Measurements from ENCODE around the gene NECAP2.
"Not testable (repeated sequence)": the region's sequence is repeated elsewhere in the genome, so short reads cannot be mapped to it uniquely, and the experiment has no call there.

Gene NECAP2

GRCh38 chr1:16442265-16442664, 1.7 kb downstream of the NECAP2 start:
- H3K4me3 ChIP-seq (ENCODE audit: low read length), result no peak overlapping the region

GRCh38 chr1:16442941-16443340, 2.4 kb downstream of the NECAP2 start:
- TF ChIP-seq ZNF274 (IDR thresholded peaks at IDR 0.05; ENCODE audit: low read depth, low read length), result no peak
- H3K4me3 ChIP-seq (ENCODE audit: low read length), result no peak overlapping the region

More at GRCh38 chr1:16442265-16442664, 1.7 kb downstream of the NECAP2 start:
- TF ChIP-seq ZNF274 (IDR thresholded peaks at IDR 0.05; ENCODE audit: low read depth, low read length), result no peak

GRCh38 chr1:16443975-16444770, 3.6 kb downstream of the NECAP2 start:
- TF ChIP-seq ZNF274 (IDR thresholded peaks at IDR 0.05; ENCODE audit: low read depth, low read length), result no peak
- no peak overlapping the region for H3K4me3 ChIP-seq (ENCODE audit: low read length)

GRCh38 chr1:16445052-16445451, 4.5 kb downstream of the NECAP2 start:
- TF ChIP-seq ZNF274 (IDR thresholded peaks at IDR 0.05; ENCODE audit: low read depth, low read length), result no peak
- H3K4me3 ChIP-seq (ENCODE audit: low read length), result no peak overlapping the region

- no peak for TF ChIP-seq ZNF274 (IDR thresholded peaks at IDR 0.05; ENCODE audit: low read depth, low read length)
- H3K4me3 ChIP-seq (ENCODE audit: low read length), result no peak overlapping the region
Measured at GRCh38 chr1:16446116-16446515, 5.6 kb downstream of the NECAP2 start.

GRCh38 chr1:16447641-16448040, 7.1 kb downstream of the NECAP2 start:
- TF ChIP-seq ZNF274 (IDR thresholded peaks at IDR 0.05; ENCODE audit: low read depth, low read length), result no peak
- H3K4me3 ChIP-seq (ENCODE audit: low read length), result no peak overlapping the region

GRCh38 chr1:16449065-16449464, 8.5 kb downstream of the NECAP2 start:
- no peak overlapping the region for H3K4me3 ChIP-seq (ENCODE audit: low read length)
- no peak for TF ChIP-seq ZNF274 (IDR thresholded peaks at IDR 0.05; ENCODE audit: low read depth, low read length)

- no peak for TF ChIP-seq ZNF274 (IDR thresholded peaks at IDR 0.05; ENCODE audit: low read depth, low read length)
- no peak overlapping the region for H3K4me3 ChIP-seq (ENCODE audit: low read length)
Measured at GRCh38 chr1:16449666-16450065, 9.1 kb downstream of the NECAP2 start.

- TF ChIP-seq ZNF274 (IDR thresholded peaks at IDR 0.05; ENCODE audit: low read depth, low read length), result no peak
- H3K4me3 ChIP-seq (ENCODE audit: low read length), result no peak overlapping the region
Measured at GRCh38 chr1:16450863-16451481, 10.4 kb downstream of the NECAP2 start.

GRCh38 chr1:16451841-16452528, 11.5 kb downstream of the NECAP2 start:
- no peak for TF ChIP-seq ZNF274 (IDR thresholded peaks at IDR 0.05; ENCODE audit: low read depth, low read length)
- H3K4me3 ChIP-seq (ENCODE audit: low read length), result no peak overlapping the region

GRCh38 chr1:16454909-16455308, 14.4 kb downstream of the NECAP2 start:
- H3K4me3 ChIP-seq (ENCODE audit: low read length), result not testable (repeated sequence)

- not testable (repeated sequence) for H3K4me3 ChIP-seq (ENCODE audit: low read length)
Measured at GRCh38 chr1:16456151-16456550, 15.6 kb downstream of the NECAP2 start.

GRCh38 chr1:16458831-16459230, 18.3 kb downstream of the NECAP2 start:
- no peak overlapping the region for H3K4me3 ChIP-seq (ENCODE audit: low read length)
- TF ChIP-seq ZNF274 (IDR thresholded peaks at IDR 0.05; ENCODE audit: low read depth, low read length), result no peak

GRCh38 chr1:16459352-16459925, 18.9 kb downstream of the NECAP2 start:
- H3K4me3 ChIP-seq (ENCODE audit: low read length), result no peak overlapping the region
- no peak for TF ChIP-seq ZNF274 (IDR thresholded peaks at IDR 0.05; ENCODE audit: low read depth, low read length)

- TF ChIP-seq ZNF274 (IDR thresholded peaks at IDR 0.05; ENCODE audit: low read depth, low read length), result no peak
- H3K4me3 ChIP-seq (ENCODE audit: low read length), result no peak overlapping the region
Measured at GRCh38 chr1:16461681-16462080, 21.2 kb downstream of the NECAP2 start.

Data from GM08714 (cell line).